HCT116 (cell line): ENCODE measurements around the gene PPP1R14B. TPM values are rescaled to one million over a fixed set of nuclear protein-coding genes. Genes with fewer than 3 reads are reported as not detected.

ENCODE experiments used
- ATAC-seq: fragments of 200-7000 bp; cut with Tn5 transposase; 2 replicates; pipeline ENCODE4 v1.9.1; 2020; ENCODE audit warnings: mild to moderate bottlenecking, moderate library complexity
- BruUV-seq: library from RNA; stranded (reverse); fragments of 400-500 nt; replicated peaks from 2 replicates; lab custom pipeline; 2021; lab: Mats Ljungman, UMichigan
- CTCF ChIA-PET: fragments of 300-600 bp; sonication (Branson Sonifier 250); formaldehyde crosslinking; loops from one replicate; lab custom pipeline; 2021; ENCODE audit warnings: antibody characterized with exemption; lab: Charles Lee
- POLR2A ChIA-PET: fragments of 300-600, 350-600 bp; sonication (Branson Sonifier 250); formaldehyde crosslinking; loops from one replicate; lab custom pipeline; 2021; ENCODE audit warnings: antibody characterized with exemption; lab: Charles Lee
- RAD21 ChIA-PET, 2 experiments: fragments of 300-600 bp; sonication (Branson Sonifier 250); formaldehyde crosslinking; loops; one replicate each; lab custom pipeline; 2023; ENCODE audit warnings: low total read pairs in 2 of 2; ENCODE audit not compliant: uncharacterized antibody in 2 of 2, unreplicated experiment in 2 of 2, low non-redundant PET in 1 of 2; lab: Charles Lee
- DNase-seq: peaks from one replicate; pipeline ENCODE4 v3.0.0-alpha.2; 2010; ENCODE audit warnings: low read depth, low spot score
- H2AFZ ChIP-seq: fragments of 200-600 bp; shearing (Covaris generic), sonication (generic); 2 replicates; pipeline ENCODE4 v1.6.1; 2017; ENCODE audit warnings: low read depth, mixed run types, mixed read lengths, antibody characterized with exemption, low read length; ENCODE audit not compliant: poor library complexity, severe bottlenecking
- H3K27ac ChIP-seq: 2 replicates; pipeline ENCODE4 v1.5.1; 2012; ENCODE audit warnings: low read depth, low read length
- H3K27me3 ChIP-seq: fragments of 200-600 bp; sonication (generic); 2 replicates; pipeline ENCODE4 v1.6.1; 2016; ENCODE audit warnings: mixed run types, low read length, mixed read lengths; ENCODE audit not compliant: insufficient read depth
- H3K36me3 ChIP-seq, 2 experiments: fragments of 200-500 bp in 1 of 2; fragments of 200-600 bp in 1 of 2; sonication (Bioruptor generic) in 1 of 2; sonication (generic) in 1 of 2; 2 replicates each; pipeline versions ENCODE4 v1.5.1 to v1.6.1; 2014 to 2016; ENCODE audit warnings: low read length in 2 of 2, inconsistent platforms in 1 of 2, mixed read lengths in 1 of 2, mixed run types in 1 of 2; ENCODE audit not compliant: insufficient read depth in 2 of 2, control insufficient read depth in 1 of 2
- H3K4me1 ChIP-seq, 2 experiments: fragments of 200-600 bp in 1 of 2; sonication (generic) in 1 of 2; 2 replicates each; pipeline versions ENCODE4 v1.5.1 to v1.6.1; 2012 to 2017; ENCODE audit warnings: low read length in 2 of 2, inconsistent platforms in 1 of 2, mild to moderate bottlenecking in 1 of 2, mixed read lengths in 1 of 2, mixed run types in 1 of 2, moderate library complexity in 1 of 2; ENCODE audit not compliant: insufficient read depth in 2 of 2, control insufficient read depth in 1 of 2
- H3K4me2 ChIP-seq: fragments of 200-600 bp; sonication (generic); 2 replicates; pipeline ENCODE4 v1.6.1; 2017; ENCODE audit warnings: mixed run types, low read length, mixed read lengths
- H3K4me3 ChIP-seq, 2 experiments: fragments of 200-600 bp in 1 of 2; sonication (generic) in 1 of 2; replicated peaks in 1 of 2; 2 replicates each; pipeline ENCODE4 v1.5.1; 2011 to 2016; ENCODE audit warnings: low read length in 2 of 2, control low read depth in 1 of 2, low read depth in 1 of 2, mild to moderate bottlenecking in 1 of 2, mixed read lengths in 1 of 2, mixed run types in 1 of 2
- H3K79me2 ChIP-seq: fragments of 200-600 bp; sonication (generic); 2 replicates; pipeline ENCODE4 v1.6.1; 2017; ENCODE audit warnings: mild to moderate bottlenecking, mixed run types, low read length, moderate library complexity, mixed read lengths; ENCODE audit not compliant: insufficient read depth
- H3K9ac ChIP-seq: fragments of 200-600 bp; sonication (generic); 2 replicates; pipeline ENCODE4 v1.6.1; 2016; ENCODE audit warnings: low read length, mixed read lengths
- H3K9me2 ChIP-seq: fragments of 200-600 bp; sonication (generic), shearing (Covaris generic); 2 replicates; pipeline ENCODE4 v1.6.1; 2017; ENCODE audit warnings: mixed run types, mild to moderate bottlenecking, moderate library complexity; ENCODE audit not compliant: insufficient read depth
- H3K9me3 ChIP-seq, 2 experiments: fragments of 200-500 bp in 1 of 2; fragments of 200-600 bp in 1 of 2; sonication (Bioruptor generic) in 1 of 2; sonication (generic) in 1 of 2; 2 replicates each; pipeline ENCODE4 v1.6.1; 2014 to 2017; ENCODE audit warnings: low read length in 2 of 2, mixed read lengths in 2 of 2, inconsistent platforms in 1 of 2, low read depth in 1 of 2, mild to moderate bottlenecking in 1 of 2, mixed run types in 1 of 2, moderate library complexity in 1 of 2; ENCODE audit not compliant: control insufficient read depth in 1 of 2, insufficient read depth in 1 of 2
- H4K20me1 ChIP-seq: fragments of 200-600 bp; sonication (generic), shearing (Covaris generic); 2 replicates; pipeline ENCODE4 v1.6.1; 2017; ENCODE audit warnings: mixed run types, mild to moderate bottlenecking, moderate library complexity; ENCODE audit not compliant: insufficient read depth
- CBX3 ChIP-seq: IDR thresholded peaks from 2 replicates; pipeline ENCODE4 v1.6.1; 2012; ENCODE audit warnings: low read depth
- CEBPB ChIP-seq: IDR thresholded peaks from 2 replicates; pipeline ENCODE4 v1.6.1; 2012; ENCODE audit warnings: low read depth
- EGR1 ChIP-seq: IDR thresholded peaks from 2 replicates; pipeline ENCODE4 v1.6.1; 2012; ENCODE audit warnings: low read depth
- EZH2phosphoT487 ChIP-seq: fragments of 200-600 bp; IDR thresholded peaks from 2 replicates; pipeline ENCODE4 v1.6.1; 2018; ENCODE audit warnings: antibody characterized with exemption, borderline replicate concordance
- FOSL1 ChIP-seq: IDR thresholded peaks from 2 replicates; pipeline ENCODE4 v1.6.1; 2012; ENCODE audit warnings: low read depth
- POLR2A ChIP-seq: IDR thresholded peaks from 2 replicates; pipeline ENCODE4 v1.7.0; 2011; ENCODE audit warnings: borderline replicate concordance; ENCODE audit not compliant: insufficient read depth, insufficient read length; ENCODE audit errors: extremely low read depth
- RAD21 ChIP-seq: IDR thresholded peaks from 2 replicates; pipeline ENCODE4 v1.6.1; 2012; ENCODE audit warnings: low read depth, mild to moderate bottlenecking
- SIN3A ChIP-seq: IDR thresholded peaks from 2 replicates; pipeline ENCODE4 v1.6.1; 2012; ENCODE audit warnings: low read depth
- ZNF274 ChIP-seq: fragments of 200-500 bp; sonication (Bioruptor generic); IDR thresholded peaks from 2 replicates; pipeline ENCODE4 v1.6.1; 2014; ENCODE audit warnings: mild to moderate bottlenecking, low read depth, low read length, inconsistent platforms
- intact Hi-C: fragments of 100-400 bp; cut with micrococcal nuclease; formaldehyde crosslinking; loops from 2 replicates; pipeline ENCODE4 v1.10.0; 2022
- total RNA-seq: library from RNA; stranded (reverse); gene quantifications from one replicate; pipeline ENCODE4 v1.2.1, GENCODE V29; 2021; ENCODE audit not compliant: unreplicated experiment
- TF ChIP-seq, protein P1 (sequence below): IDR thresholded peaks from 2 replicates; pipeline ENCODE4 v1.6.1; 2012
- TF ChIP-seq, protein P2 (sequence below), 3 experiments: fragments of 200-600 bp in 1 of 3; sonication (generic) in 1 of 3; IDR thresholded peaks in 2 of 3; conservative IDR thresholded peaks in 1 of 3; 2 replicates each; pipeline ENCODE4 v1.5.1; 2012 to 2017; ENCODE audit warnings: low read depth in 2 of 3, low read length in 2 of 3, antibody characterized with exemption in 1 of 3, borderline replicate concordance in 1 of 3, control low read depth in 1 of 3, mild to moderate bottlenecking in 1 of 3, mixed read lengths in 1 of 3, mixed run types in 1 of 3, moderate library complexity in 1 of 3; ENCODE audit not compliant: insufficient read depth in 1 of 3

PPP1R14B gene
- total RNA-seq, 1 experiment from 2014 or later = 332 TPM

DNA sequence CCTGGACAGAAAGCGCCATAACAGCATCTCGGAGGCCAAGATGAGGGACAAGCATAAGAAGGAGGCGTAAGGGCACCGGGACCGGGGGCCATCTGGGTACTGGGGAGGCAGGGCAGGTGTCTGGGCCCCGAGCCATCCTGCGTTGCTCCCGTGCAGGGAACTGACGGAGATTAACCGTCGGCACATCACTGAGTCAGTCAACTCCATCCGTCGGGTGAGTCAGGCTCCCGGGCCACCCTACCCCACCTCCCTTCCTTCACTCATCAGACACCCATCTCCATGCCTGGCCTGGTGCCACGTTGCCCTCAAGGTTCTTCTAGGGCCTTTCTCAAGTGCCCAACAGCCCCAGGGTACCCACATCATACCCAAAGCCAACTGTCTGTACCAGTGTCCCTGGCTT, 19.6 kb upstream of the PPP1R14B start:
- no peak for DNase-seq
- no peak for ATAC-seq
- Histone ChIP-seq H3K36me3 (peaks cover 5 to 34% of the 10 kb centered on the region in 2 experiments; a peak in 2 of 4 replicates), H3K4me1 (peaks cover 13 to 25% of the 10 kb centered on the region in 2 experiments; a peak in 3 of 4 replicates), H3K9ac (no peak overlapping the region), H3K4me2 (no peak overlapping the region), H4K20me1 (no peaks in the 10 kb centered on the region), H3K27ac (no peak overlapping the region; the same call in 1 of the 2 replicates), H3K27me3 (no peaks in the 10 kb centered on the region), H3K4me3 (no peak overlapping the region), H2AFZ (no peak overlapping the region), H3K9me3 (no peaks in the 10 kb centered on the region), H3K9me2 (no peaks in the 10 kb centered on the region), H3K79me2 (no peaks in the 10 kb centered on the region; the same call in 1 of the 2 replicates)
- no TSS peak for BruUV-seq
- ChIA-PET RAD21 (no interaction called here), POLR2A (interaction anchor here (1.7 kb wide), 1 partner anchor 25 kb away, joined by 5 read pairs; the partner anchor contains the start of gene FKBP2), CTCF (no interaction called here)
- intact Hi-C loops = no loop called here
- TF ChIP-seq, protein P1, sequence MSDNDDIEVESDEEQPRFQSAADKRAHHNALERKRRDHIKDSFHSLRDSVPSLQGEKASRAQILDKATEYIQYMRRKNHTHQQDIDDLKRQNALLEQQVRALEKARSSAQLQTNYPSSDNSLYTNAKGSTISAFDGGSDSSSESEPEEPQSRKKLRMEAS = no peak
- TF ChIP-seq EZH2phosphoT487 = no peak
- TF ChIP-seq, protein P2, sequence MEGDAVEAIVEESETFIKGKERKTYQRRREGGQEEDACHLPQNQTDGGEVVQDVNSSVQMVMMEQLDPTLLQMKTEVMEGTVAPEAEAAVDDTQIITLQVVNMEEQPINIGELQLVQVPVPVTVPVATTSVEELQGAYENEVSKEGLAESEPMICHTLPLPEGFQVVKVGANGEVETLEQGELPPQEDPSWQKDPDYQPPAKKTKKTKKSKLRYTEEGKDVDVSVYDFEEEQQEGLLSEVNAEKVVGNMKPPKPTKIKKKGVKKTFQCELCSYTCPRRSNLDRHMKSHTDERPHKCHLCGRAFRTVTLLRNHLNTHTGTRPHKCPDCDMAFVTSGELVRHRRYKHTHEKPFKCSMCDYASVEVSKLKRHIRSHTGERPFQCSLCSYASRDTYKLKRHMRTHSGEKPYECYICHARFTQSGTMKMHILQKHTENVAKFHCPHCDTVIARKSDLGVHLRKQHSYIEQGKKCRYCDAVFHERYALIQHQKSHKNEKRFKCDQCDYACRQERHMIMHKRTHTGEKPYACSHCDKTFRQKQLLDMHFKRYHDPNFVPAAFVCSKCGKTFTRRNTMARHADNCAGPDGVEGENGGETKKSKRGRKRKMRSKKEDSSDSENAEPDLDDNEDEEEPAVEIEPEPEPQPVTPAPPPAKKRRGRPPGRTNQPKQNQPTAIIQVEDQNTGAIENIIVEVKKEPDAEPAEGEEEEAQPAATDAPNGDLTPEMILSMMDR (IDR thresholded peaks at IDR 0.05 in 2 of 3, conservative IDR thresholded peaks at IDR 0.05 in 1 of 3; ENCODE audit: borderline replicate concordance in 1 of 3, insufficient read depth in 1 of 3, low read depth in 2 of 3, low read length in 2 of 3) = no peak
- no peak for TF ChIP-seq CBX3
- TF ChIP-seq EGR1 = no peak
- no peak for TF ChIP-seq ZNF274
- TF ChIP-seq POLR2A = no peak
- no peak for TF ChIP-seq RAD21
- no peak for TF ChIP-seq SIN3A
- TF ChIP-seq FOSL1 = no peak
- TF ChIP-seq CEBPB = no peak
